H1 (cell line): Measurements from ENCODE around the gene CFAP74. TPM values are rescaled to one million over a fixed set of nuclear protein-coding genes. Genes with fewer than 3 reads are reported as not detected.

Source experiments
- CTCF ChIA-PET: fragments of 300-600 bp; sonication (Branson Sonifier 250); formaldehyde crosslinking; loops from one replicate; lab custom pipeline; 2021; ENCODE audit not compliant: partially characterized antibody; lab: Charles Lee
- POLR2A ChIA-PET: fragments of 300-600 bp; sonication (Branson Sonifier 250); formaldehyde crosslinking; loops from one replicate; lab custom pipeline; 2021; ENCODE audit warnings: inconsistent platforms; ENCODE audit not compliant: partially characterized antibody; lab: Charles Lee
- DNase-seq, 2 experiments: peaks; one replicate each; pipeline versions ENCODE4 v3.0.0 to v3.0.0-alpha.2; 2010 to 2022; ENCODE audit warnings: low spot score in 2 of 2, low read depth in 1 of 2, mixed read lengths in 1 of 2
- FAIRE-seq: peaks from 2 replicates; lab custom pipeline; 2011; peaks lifted over from hg19 to GRCh38; lab: Jason Lieb, UNC
- H2AFZ ChIP-seq: 2 replicates; pipeline ENCODE4 v1.8.1; 2012; ENCODE audit warnings: low read length, inconsistent platforms
- H2AK5ac ChIP-seq: 2 replicates; pipeline ENCODE4 v1.6.1; 2013; ENCODE audit warnings: low read depth, low read length
- H2BK120ac ChIP-seq: replicated peaks from 2 replicates; pipeline ENCODE3; 2013; ENCODE audit warnings: low read depth, low read length, inconsistent platforms
- H2BK12ac ChIP-seq: 2 replicates; pipeline ENCODE4 v1.6.1; 2013; ENCODE audit warnings: low read depth, low read length
- H2BK15ac ChIP-seq: 2 replicates; pipeline ENCODE4 v1.6.1; 2013; ENCODE audit warnings: low read length
- H2BK20ac ChIP-seq: 2 replicates; pipeline ENCODE4 v1.6.1; 2013; ENCODE audit warnings: low read length
- H2BK5ac ChIP-seq: 2 replicates; pipeline ENCODE4 v1.6.1; 2013; ENCODE audit warnings: low read depth, low read length
- H3K14ac ChIP-seq: 2 replicates; pipeline ENCODE4 v1.6.1; 2013; ENCODE audit warnings: inconsistent platforms; ENCODE audit not compliant: insufficient read length
- H3K18ac ChIP-seq: 2 replicates; pipeline ENCODE4 v1.6.1; 2013; ENCODE audit warnings: low read length; ENCODE audit errors: extremely low read depth
- H3K23ac ChIP-seq: 2 replicates; pipeline ENCODE4 v1.6.1; 2013; ENCODE audit warnings: inconsistent platforms; ENCODE audit not compliant: insufficient read length
- H3K23me2 ChIP-seq: 2 replicates; pipeline ENCODE4 v1.6.1; 2013; ENCODE audit warnings: low read depth, low read length
- H3K27ac ChIP-seq: 2 replicates; pipeline ENCODE4 v1.6.1; 2011; ENCODE audit warnings: low read depth, low read length, inconsistent platforms
- H3K27me3 ChIP-seq, 4 experiments: replicated peaks in 1 of 4; 1 replicate in 1 of 4; 2 replicates in 3 of 4; pipeline versions ENCODE4 v1.6.1 to v1.8.1; 2011 to 2013; ENCODE audit warnings: low read length in 3 of 4, mild to moderate bottlenecking in 3 of 4, inconsistent platforms in 2 of 4, mixed read lengths in 2 of 4, moderate library complexity in 1 of 4; ENCODE audit not compliant: control insufficient read depth in 3 of 4, insufficient read depth in 3 of 4; ENCODE audit errors: extremely low read depth in 1 of 4
- H3K36me3 ChIP-seq, 4 experiments: 2 replicates each; pipeline versions ENCODE4 v1.6.1 to v1.8.1; 2011 to 2013; ENCODE audit warnings: mild to moderate bottlenecking in 4 of 4, low read length in 3 of 4, moderate library complexity in 2 of 4, control low read depth in 1 of 4, inconsistent platforms in 1 of 4; ENCODE audit not compliant: insufficient read depth in 4 of 4, control insufficient read depth in 2 of 4
- H3K4ac ChIP-seq: replicated peaks from 2 replicates; pipeline ENCODE3; 2013; ENCODE audit warnings: low read length, low read depth, mixed read lengths, inconsistent platforms; ENCODE audit not compliant: insufficient read length
- H3K4me1 ChIP-seq, 4 experiments: replicated peaks in 1 of 4; 1 replicate in 1 of 4; 2 replicates in 3 of 4; pipeline versions ENCODE4 v1.6.1 to v1.8.1; 2011 to 2013; ENCODE audit warnings: low read length in 3 of 4, inconsistent platforms in 2 of 4, mixed read lengths in 1 of 4; ENCODE audit not compliant: insufficient read depth in 4 of 4, control insufficient read depth in 3 of 4
- H3K4me2 ChIP-seq, 2 experiments: 2 replicates each; pipeline versions ENCODE4 v1.6.1 to v1.8.1; 2011 to 2013; ENCODE audit warnings: low read depth in 2 of 2, low read length in 2 of 2, control low read depth in 1 of 2, inconsistent platforms in 1 of 2, mild to moderate bottlenecking in 1 of 2; ENCODE audit not compliant: insufficient read depth in 1 of 2
- H3K4me3 ChIP-seq, 4 experiments: fragments of 200-600, 300-600 bp in 1 of 4; sonication (generic), shearing (Covaris generic), sonication (Bioruptor Twin) in 1 of 4; 2 replicates each; pipeline versions ENCODE4 v1.5.1 to v1.8.1; 2011 to 2016; ENCODE audit warnings: low read length in 4 of 4, low read depth in 3 of 4, control low read depth in 2 of 4, inconsistent platforms in 2 of 4, mild to moderate bottlenecking in 2 of 4, mixed read lengths in 1 of 4, moderate library complexity in 1 of 4; ENCODE audit not compliant: insufficient read depth in 2 of 4; ENCODE audit errors: extremely low read depth in 1 of 4
- H3K56ac ChIP-seq: replicated peaks from 2 replicates; pipeline ENCODE3; 2013; ENCODE audit warnings: low read depth, mild to moderate bottlenecking, mixed read lengths, low read length, inconsistent platforms; ENCODE audit not compliant: insufficient read length
- H3K79me1 ChIP-seq: 2 replicates; pipeline ENCODE4 v1.6.1; 2013; ENCODE audit warnings: low read depth, low read length, control low read depth
- H3K79me2 ChIP-seq, 2 experiments: 2 replicates each; pipeline versions ENCODE4 v1.6.1 to v1.8.1; 2012 to 2013; ENCODE audit warnings: low read length in 2 of 2, mild to moderate bottlenecking in 2 of 2, inconsistent platforms in 1 of 2; ENCODE audit not compliant: insufficient read depth in 2 of 2, control insufficient read depth in 1 of 2
- H3K9ac ChIP-seq, 4 experiments: replicated peaks in 1 of 4; 1 replicate in 1 of 4; 2 replicates in 3 of 4; pipeline versions ENCODE4 v1.6.1 to v1.8.1; 2011 to 2013; ENCODE audit warnings: low read depth in 3 of 4, low read length in 3 of 4, control low read depth in 2 of 4, mild to moderate bottlenecking in 2 of 4, moderate library complexity in 2 of 4, inconsistent platforms in 1 of 4; ENCODE audit errors: extremely low read depth in 1 of 4
- H3K9me3 ChIP-seq, 2 experiments: 2 replicates each; pipeline versions ENCODE4 v1.6.1 to v1.8.1; 2012 to 2013; ENCODE audit warnings: mild to moderate bottlenecking in 2 of 2, moderate library complexity in 2 of 2, control low read depth in 1 of 2, inconsistent platforms in 1 of 2, low read depth in 1 of 2, low read length in 1 of 2, mixed read lengths in 1 of 2; ENCODE audit not compliant: insufficient read depth in 2 of 2
- H4K20me1 ChIP-seq, 2 experiments: replicated peaks in 1 of 2; 2 replicates each; pipeline versions ENCODE3 to v1.8.1; 2011 to 2013; ENCODE audit warnings: inconsistent platforms in 2 of 2, low read length in 2 of 2, mild to moderate bottlenecking in 1 of 2; ENCODE audit not compliant: insufficient read depth in 2 of 2, control insufficient read depth in 1 of 2
- H4K5ac ChIP-seq: 2 replicates; pipeline ENCODE4 v1.6.1; 2013; ENCODE audit warnings: low read length, low read depth, mixed read lengths, inconsistent platforms; ENCODE audit not compliant: insufficient read length
- H4K8ac ChIP-seq: 2 replicates; pipeline ENCODE4 v1.8.0; 2013; ENCODE audit warnings: mild to moderate bottlenecking, moderate library complexity, low read length, inconsistent platforms; ENCODE audit not compliant: insufficient read depth; ENCODE audit errors: extremely low read depth
- H4K91ac ChIP-seq: replicated peaks from 2 replicates; pipeline ENCODE3; 2013; ENCODE audit warnings: low read length, mixed read lengths, inconsistent platforms; ENCODE audit not compliant: insufficient read length
- ATF3 ChIP-seq: IDR thresholded peaks from 2 replicates; pipeline ENCODE4 v1.6.1; 2011; ENCODE audit warnings: low read depth, mild to moderate bottlenecking, low read length; ENCODE audit not compliant: insufficient read depth
- CEBPB ChIP-seq: IDR thresholded peaks from 2 replicates; pipeline ENCODE4 v1.6.1; 2012; ENCODE audit warnings: low read depth, low read length
- GABPA ChIP-seq: IDR thresholded peaks from 2 replicates; pipeline ENCODE4 v1.6.1; 2011; ENCODE audit warnings: mild to moderate bottlenecking, low read length, moderate library complexity, borderline replicate concordance; ENCODE audit not compliant: insufficient read depth
- MAFK ChIP-seq: IDR thresholded peaks from 2 replicates; pipeline ENCODE4 v1.6.1; 2012; ENCODE audit warnings: low read depth, mild to moderate bottlenecking, improper control_type of control experiment, low read length
- PHF8 ChIP-seq: fragments of 200-600 bp; sonication (generic); conservative IDR thresholded peaks from 2 replicates; pipeline ENCODE4 v1.7.1; 2012; ENCODE audit warnings: low read depth, mild to moderate bottlenecking, inconsistent platforms, low read length, moderate library complexity
- POU5F1 ChIP-seq: IDR thresholded peaks from 2 replicates; pipeline ENCODE4 v1.6.1; 2011; ENCODE audit warnings: low read depth, mild to moderate bottlenecking, low read length, moderate library complexity
- SUZ12 ChIP-seq: fragments of 200-600 bp; sonication (generic); IDR thresholded peaks from 2 replicates; pipeline ENCODE4 v1.6.1; 2012; ENCODE audit warnings: mild to moderate bottlenecking, inconsistent platforms, low read length, moderate library complexity, mixed read lengths
- TAF7 ChIP-seq: optimal IDR thresholded peaks from 2 replicates; pipeline ENCODE3; 2011; ENCODE audit warnings: low read depth, mild to moderate bottlenecking, inconsistent platforms, low read length, moderate library complexity, borderline replicate concordance
- TEAD4 ChIP-seq: IDR thresholded peaks from 2 replicates; pipeline ENCODE4 v1.6.1; 2012; ENCODE audit warnings: low read depth, low read length, inconsistent platforms, mixed read lengths
- USF2 ChIP-seq: IDR thresholded peaks from 2 replicates; pipeline ENCODE4 v1.6.1; 2011; ENCODE audit warnings: low read length, improper control_type of control experiment
- WGBS, 2 experiments: shearing (Covaris generic) in 1 of 2; methylation state at CpG; one replicate each; pipeline versions ENCODE4 v1.1.6 to v1.1.7; 2013 to 2015; ENCODE audit warnings: low lambda C conversion rate in 2 of 2, mixed read lengths in 2 of 2, inconsistent platforms in 1 of 2, low coverage in 1 of 2, missing lambda C conversion rate in 1 of 2; ENCODE audit not compliant: insufficient replicate concordance in 2 of 2, insufficient coverage in 1 of 2, insufficient read length in 1 of 2; ENCODE audit errors: extremely low coverage in 1 of 2, missing lambda C conversion rate in 1 of 2; 5-methylcytosine and 5-hydroxymethylcytosine counted together
- polyA plus RNA-seq, 7 experiments: library from polyadenylated mRNA; depleted of rRNA in 3 of 7; stranded (reverse) in 5 of 7; unstranded in 2 of 7; fragments of >200 nt in 5 of 7; fragments of 200-250 nt in 2 of 7; gene quantifications; 1 replicate in 5 of 7; 2 replicates in 1 of 7; 4 replicates in 1 of 7; pipeline versions ENCODE4 v1.2.1 to v1.2.3, GENCODE V29; 2011 to 2013; ENCODE audit warnings: missing spikeins in 2 of 7, mixed read lengths in 2 of 7
- total RNA-seq: library from RNA; stranded (reverse); fragmentation: NEBNext Ultra II Directional; extraction: Animal tissue kit (Norgen Biotek cat#: 25700); gene quantifications from 2 replicates; pipeline ENCODE4 v1.2.1, GENCODE V29; 2021

Gene CFAP74
- total and polyA plus RNA-seq, 2 of the 8 experiments (the other 6 are each of a cell fraction or from before 2014, with no cell fraction given): 0.09 to 0.20 TPM

DNA sequence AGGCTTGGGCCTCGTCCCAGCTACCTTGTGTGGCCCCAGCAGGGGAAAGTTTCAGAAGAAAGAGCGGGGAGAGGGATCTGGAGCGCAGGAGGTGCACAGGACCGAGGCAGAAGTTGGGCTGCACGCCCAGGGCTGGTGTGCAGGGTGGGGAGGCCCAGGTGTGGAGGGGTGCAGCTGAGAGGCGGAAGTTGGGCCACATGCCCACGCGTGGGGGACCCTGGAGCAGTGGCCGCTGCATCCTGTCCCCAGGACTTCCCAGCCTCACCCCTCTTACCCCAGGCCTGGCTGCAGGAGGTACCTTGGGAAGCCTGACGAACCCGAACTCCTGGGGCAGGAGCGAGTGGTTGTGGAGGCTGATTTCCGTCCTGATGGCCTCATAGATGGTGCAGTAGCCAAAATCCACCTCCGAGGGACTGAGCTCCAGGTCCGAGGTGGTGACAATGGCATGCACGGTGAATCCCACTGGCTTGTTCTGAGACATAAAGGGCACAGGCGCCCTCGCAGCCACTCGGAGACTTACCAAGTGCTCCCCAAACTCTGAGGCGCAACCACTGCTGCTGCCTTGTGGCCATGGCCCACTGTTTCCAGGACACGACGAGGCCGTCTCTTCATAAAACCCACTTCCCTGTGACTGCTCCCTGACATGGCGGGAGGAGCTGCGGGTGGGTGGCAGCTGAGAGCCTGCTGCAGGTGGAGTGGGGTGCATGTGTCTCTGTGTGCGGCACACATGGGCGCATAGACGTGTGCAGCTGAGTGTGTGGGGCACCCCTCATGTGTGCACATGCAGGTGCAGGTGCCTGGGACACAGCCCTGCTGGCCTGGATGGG is 64.1 kb downstream of the CFAP74 start:
- no peak overlapping the region for H3K18ac ChIP-seq
- H3K79me1 ChIP-seq: no peaks in the 10 kb centered on the region
- no peak overlapping the region; the same call in 1 of the 2 replicates for H2AK5ac ChIP-seq
- H3K9me3 ChIP-seq: peaks cover 0 to 10% of the 10 kb centered on the region in 2 experiments; a peak in 2 of 4 replicates
- H3K4me1 ChIP-seq: peaks cover 0 to 2% (median 0%) of the 10 kb centered on the region in 4 experiments; a peak in 2 of 7 replicates
- POLR2A ChIA-PET: no interaction called here
- H3K23me2 ChIP-seq: peaks cover 6% of the 10 kb centered on the region; the same call in 1 of the 2 replicates
- WGBS, 2 experiments: 89% methylated on average over 25 of the region's 28 CpGs; no CpG with 5 or more reads in 1 of the 2 experiments
- no peak overlapping the region for H4K91ac ChIP-seq
- no peak overlapping the region for H4K5ac ChIP-seq
- no peak overlapping the region for H2BK5ac ChIP-seq
- no peak overlapping the region for H2BK20ac ChIP-seq
- no peak overlapping the region for H3K4me2 ChIP-seq
- FAIRE-seq (no peak), DNase-seq (no peak)
- H3K4me3 ChIP-seq: no peak overlapping the region
- H2BK120ac ChIP-seq: no peak overlapping the region
- CTCF ChIA-PET: interaction anchor here (1.2 to 9.3 kb wide), 4 partner anchors 17 to 104 kb away, joined by 3 to 145 read pairs (median 16); no protein-coding TSS in a partner anchor
- no peaks in the 10 kb centered on the region for H3K27me3 ChIP-seq
- H3K9ac ChIP-seq: no peak overlapping the region
- H3K79me2 ChIP-seq: no peaks in the 10 kb centered on the region
- no peak overlapping the region for H2BK15ac ChIP-seq
- no peak overlapping the region for H3K27ac ChIP-seq
- no peak overlapping the region for H3K23ac ChIP-seq
- H2AFZ ChIP-seq: no peak overlapping the region; the same call in 1 of the 2 replicates
- no peak overlapping the region for H3K56ac ChIP-seq
- no peak overlapping the region for H3K14ac ChIP-seq
- H3K36me3 ChIP-seq: no peaks in the 10 kb centered on the region
- peaks cover 0 to 2% of the 10 kb centered on the region in 2 experiments for H4K20me1 ChIP-seq
- peak overlapping the region; percentile 18 for H4K8ac ChIP-seq
- H3K4ac ChIP-seq: no peak overlapping the region
- H2BK12ac ChIP-seq: no peak overlapping the region
- TF ChIP-seq POU5F1: no peak
- no peak for TF ChIP-seq CEBPB
- no peak for TF ChIP-seq TEAD4
- TF ChIP-seq USF2: no peak
- TF ChIP-seq PHF8: no peak
- TF ChIP-seq GABPA: no peak
- no peak for TF ChIP-seq TAF7
- TF ChIP-seq MAFK: no peak
- no peak for TF ChIP-seq SUZ12
- TF ChIP-seq ATF3: no peak
